ENCODE results near the gene LSM7. TPM values are rescaled to one million over a fixed set of nuclear protein-coding genes. Genes with fewer than 3 reads are reported as not detected.

LSM7 gene
- total RNA-seq: 50.0 and 52.1 TPM in 2 replicates

DNA sequence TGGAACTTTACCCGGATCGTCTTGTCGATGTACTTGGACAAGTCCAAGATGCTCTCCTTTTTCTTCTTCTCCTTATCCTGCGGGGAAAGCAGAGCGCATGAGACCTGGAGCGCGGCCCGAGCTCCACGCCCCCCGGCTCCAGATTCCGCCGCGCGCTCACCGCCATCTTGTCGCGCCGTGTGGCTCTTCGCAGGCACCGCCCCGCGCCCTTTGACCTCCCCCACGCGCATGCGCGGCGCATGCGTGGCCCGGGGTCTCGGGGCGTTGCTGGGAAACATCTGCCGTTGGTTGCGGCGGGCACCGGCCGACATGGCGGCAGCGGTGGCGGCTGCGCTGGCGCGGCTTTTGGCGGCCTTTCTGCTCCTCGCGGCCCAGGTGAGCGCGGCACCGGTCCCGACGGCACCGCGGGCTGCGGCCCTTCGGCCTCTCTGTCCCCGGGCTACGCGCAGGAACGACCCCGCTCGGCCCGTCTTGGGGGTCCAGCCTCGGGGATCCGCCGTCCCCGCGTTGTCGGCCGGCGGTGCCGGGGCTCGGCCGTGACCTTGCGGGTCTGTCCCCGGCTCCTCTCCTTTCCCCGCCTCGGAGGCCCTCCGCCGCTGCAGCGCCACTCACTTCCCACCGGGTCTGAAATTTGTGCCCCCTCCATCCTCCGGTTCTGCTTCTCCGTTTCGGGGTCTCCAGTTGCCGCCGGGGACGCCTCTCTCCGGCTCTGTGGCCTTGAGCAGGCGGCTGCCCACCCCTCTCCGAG is at the start of gene LSM7, which contains the start of gene SPPL2B:
Gene LSM7 (minus strand): TSS at position 186 of the 748 bp plus-strand sequence. CDS start 20 bp downstream, at position 166.
Gene SPPL2B (plus strand): TSS at position 284 of the 748 bp plus-strand sequence. CDS start 26 bp downstream, at position 310.

DNA sequence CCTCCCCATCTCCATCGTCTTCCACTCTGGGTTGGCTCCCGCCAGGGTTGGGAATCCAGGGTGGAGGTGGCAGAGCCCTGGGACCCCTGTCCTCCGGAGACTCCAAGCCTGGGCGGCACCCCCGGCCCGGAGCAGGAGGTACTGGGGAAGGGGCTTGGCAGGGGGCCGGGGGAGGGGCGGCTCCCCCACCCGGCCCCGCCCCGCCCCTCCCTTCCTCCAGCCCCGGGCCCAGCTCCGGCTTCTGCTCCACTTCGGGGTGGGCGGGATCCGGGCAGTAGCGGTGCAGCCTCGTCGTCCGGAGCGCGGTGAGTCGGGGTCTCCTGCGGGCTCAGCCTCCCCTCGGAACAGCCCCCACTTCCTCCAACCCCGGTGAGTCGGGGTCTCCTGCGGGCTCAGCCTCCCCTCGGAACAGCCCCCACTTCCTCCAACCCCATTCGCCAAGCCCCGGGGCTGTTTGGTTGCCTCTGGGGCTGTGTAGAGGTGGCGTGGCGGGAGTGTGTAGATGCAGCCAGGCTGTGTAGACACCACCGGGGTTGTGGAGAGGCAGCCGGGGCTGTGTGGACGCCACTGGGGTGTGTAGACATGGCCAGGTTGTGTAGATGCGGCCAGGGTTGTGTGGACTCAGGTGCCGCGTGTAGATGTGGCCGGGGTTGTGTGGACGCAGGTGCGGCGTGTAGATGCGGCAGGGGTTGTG is 31.8 kb upstream of the LSM7 start, which contains the start of gene TMPRSS9:
Gene TMPRSS9 (plus strand): TSS at position 274 of the 694 bp plus-strand sequence. CDS start 29,521 bp downstream, outside the sequence.

DNA sequence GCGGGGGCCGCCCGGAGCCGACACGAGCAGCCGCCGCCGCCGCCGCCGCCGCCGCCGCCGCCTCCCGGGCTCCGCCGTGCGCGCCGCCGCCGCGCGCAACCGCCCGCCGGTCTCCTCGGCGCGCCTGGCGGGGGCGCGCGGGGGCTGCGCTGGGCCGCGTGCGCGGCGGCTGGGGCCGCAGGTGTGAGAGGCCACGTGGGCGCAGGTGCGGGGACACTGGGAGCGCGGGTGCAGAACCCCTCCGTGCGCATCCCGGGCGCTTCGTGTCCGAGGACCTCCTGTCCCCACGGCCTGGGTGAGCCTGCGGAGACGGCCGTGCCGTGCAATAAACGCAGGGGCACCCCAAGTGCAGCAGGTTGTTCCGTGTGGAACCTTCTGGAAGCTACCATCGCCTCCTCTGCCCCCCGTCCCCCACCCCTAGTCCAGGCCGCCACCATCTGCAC is 20.3 kb downstream of the LSM7 start, which contains the start of gene LINGO3:
Gene LINGO3 (minus strand): TSS at position 41 of the 443 bp plus-strand sequence. CDS start 16,378 bp downstream, outside the sequence.

DNA sequence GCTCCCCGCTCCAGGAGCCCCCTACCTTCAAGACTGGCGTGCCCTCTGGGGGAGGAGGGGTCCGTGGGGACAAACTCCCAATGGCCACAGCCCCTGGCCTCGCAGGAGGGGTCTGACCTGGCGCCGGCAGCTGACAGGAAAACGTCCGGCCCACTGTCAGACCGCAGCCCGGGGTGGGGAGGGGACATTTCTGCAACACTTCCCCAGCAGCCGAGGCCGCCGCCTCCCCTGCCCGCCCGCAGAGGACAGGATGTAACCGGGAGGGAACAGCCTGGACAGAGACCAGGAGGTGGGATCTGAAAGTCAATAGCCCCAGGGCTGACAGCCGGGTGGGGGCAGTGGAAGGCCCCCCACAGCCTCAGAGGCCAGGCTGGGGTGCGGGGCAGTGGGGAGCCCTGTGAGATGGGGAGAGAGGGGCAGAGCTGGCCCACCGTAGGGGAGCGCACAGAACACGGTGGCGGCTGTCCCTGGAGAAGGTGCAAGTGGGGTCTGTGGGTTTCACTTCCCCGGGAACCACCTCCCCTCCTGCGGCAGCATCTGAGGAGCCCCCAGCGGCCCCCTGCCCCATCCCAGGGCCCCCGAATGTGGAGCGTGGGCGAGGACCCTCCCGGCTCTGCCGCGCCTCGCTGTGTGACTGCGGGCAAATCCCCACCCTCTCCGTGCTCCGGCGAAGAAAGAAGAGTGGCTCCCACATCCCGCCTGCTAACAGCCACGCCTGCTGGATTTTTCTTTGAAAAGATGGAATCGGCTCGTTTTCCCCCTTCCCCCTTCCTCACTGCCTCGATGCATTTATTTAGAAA is 46.1 kb downstream of the LSM7 start, which contains the start of gene PEAK3:
Gene PEAK3 (minus strand): TSS at position 114 of the 800 bp plus-strand sequence. CDS start 1,244 bp downstream, outside the sequence.

Other genes starting within 250 kb of the LSM7 start
- gene MOB3A, start 232.3 kb downstream of the LSM7 start, total RNA-seq: 65.2 and 66.1 TPM in 2 replicates
- 1.7 and 2.6 TPM in 2 replicates for gene IZUMO4, start 231.7 kb downstream of the LSM7 start, total RNA-seq
- 146 and 181 TPM in 2 replicates for gene AP3D1, start 177.0 kb downstream of the LSM7 start, total RNA-seq
- gene DOT1L, start 164.7 kb downstream of the LSM7 start, total RNA-seq: 5.2 and 8.3 TPM in 2 replicates
- gene PLEKHJ1, start 92.3 kb downstream of the LSM7 start, total RNA-seq: 33.8 and 37.4 TPM in 2 replicates
- 20.9 and 33.6 TPM in 2 replicates for gene SF3A2, start 91.8 kb downstream of the LSM7 start, total RNA-seq
- gene AMH, start 79.3 kb downstream of the LSM7 start, total RNA-seq: 1.6 and 2.1 TPM in 2 replicates
- gene JSRP1, start 72.2 kb downstream of the LSM7 start, total RNA-seq: not detected in 2 replicates
- under 0.01 TPM in 1 of 2 replicates, not detected in the other for gene PEAK3, start 46.4 kb downstream of the LSM7 start, total RNA-seq
- gene LINGO3, start 20.4 kb downstream of the LSM7 start, total RNA-seq: not detected in 2 replicates
- gene SPPL2B, start 98 bp upstream of the LSM7 start, total RNA-seq: 29.3 and 36.0 TPM in 2 replicates
- under 0.01 TPM in 1 of 2 replicates, not detected in the other for gene TMPRSS9, start 31.7 kb upstream of the LSM7 start, total RNA-seq
- gene TIMM13, start 99.0 kb upstream of the LSM7 start, total RNA-seq: 32.5 and 33.1 TPM in 2 replicates
- 41.1 and 44.9 TPM in 2 replicates for gene LMNB2, start 128.4 kb upstream of the LSM7 start, total RNA-seq
- gene GADD45B, start 147.5 kb upstream of the LSM7 start, total RNA-seq: 84.1 and 91.1 TPM in 2 replicates

Measured in hair follicle dermal papilla cell (primary cell).